A549 (cell line): ENCODE results near the gene NEBL. TPM values are rescaled to one million over a fixed set of nuclear protein-coding genes. Genes with fewer than 3 reads are reported as not detected.

Source experiments
- ATAC-seq, 2 experiments: fragments of 200-7000 bp in 1 of 2; fragments of >200 bp in 1 of 2; cut with Nextera tagmentation in 1 of 2; cut with Tn5 transposase in 1 of 2; 3 replicates each; pipeline versions ENCODE4 v1.8.0 to v1.9.1; 2018 to 2020; ENCODE audit warnings: mild to moderate bottlenecking in 1 of 2, moderate library complexity in 1 of 2
- CTCF ChIA-PET: fragments of 300-600 bp; sonication (Branson Sonifier 250); formaldehyde crosslinking; extraction: SDS; loops from one replicate; lab custom pipeline; 2021; ENCODE audit warnings: antibody characterized with exemption, inconsistent platforms; lab: Yijun Ruan, JAX
- POLR2A ChIA-PET: fragments of 350-600 bp; formaldehyde crosslinking; extraction: SDS; loops from one replicate; lab custom pipeline; 2021; ENCODE audit warnings: antibody characterized with exemption, inconsistent platforms; lab: Yijun Ruan, JAX
- DNase-seq, 2 experiments: peaks; one replicate each; pipeline versions ENCODE4 v3.0.0 to v3.0.0-alpha.2; 2011 to 2016; ENCODE audit warnings: low read depth in 1 of 2, low spot score in 1 of 2
- FAIRE-seq: peaks from 2 replicates; lab custom pipeline; 2011; peaks lifted over from hg19 to GRCh38; lab: Jason Lieb, UNC
- H3K27ac ChIP-seq, 2 experiments: fragments of >200 bp; sonication (Bioruptor Twin); formaldehyde crosslinking; 3 replicates each; pipeline ENCODE4 v1.5.1; 2016 to 2017
- H3K4me1 ChIP-seq: fragments of >200 bp; sonication (Bioruptor Twin); formaldehyde crosslinking; 3 replicates; pipeline ENCODE4 v1.6.1; 2016
- H3K4me2 ChIP-seq: fragments of >200 bp; sonication (Bioruptor Twin); formaldehyde crosslinking; 3 replicates; pipeline ENCODE4 v1.6.1; 2016
- H3K4me3 ChIP-seq: fragments of >200 bp; sonication (Bioruptor Twin); formaldehyde crosslinking; 3 replicates; pipeline ENCODE4 v1.5.1; 2016
- H3K9me3 ChIP-seq: fragments of >200 bp; sonication (Bioruptor Twin); formaldehyde crosslinking; 3 replicates; pipeline ENCODE4 v1.6.1; 2016
- CHD4 ChIP-seq: fragments of 200-600 bp; sonication (generic); IDR thresholded peaks from 2 replicates; pipeline ENCODE4 v1.6.1; 2016; ENCODE audit warnings: antibody characterized with exemption, mild to moderate bottlenecking, borderline replicate concordance
- EHF ChIP-seq: fragments of 250-450 bp; sonication (Bioruptor Pico); IDR thresholded peaks from 2 replicates; pipeline ENCODE4 v1.5.0; 2020; ENCODE audit warnings: mild to moderate bottlenecking
- EHMT2 ChIP-seq: fragments of 200-600 bp; sonication (generic); IDR thresholded peaks from 2 replicates; pipeline ENCODE4 v1.6.1; 2016; ENCODE audit warnings: antibody characterized with exemption, low read depth, mild to moderate bottlenecking, moderate library complexity
- EP300 ChIP-seq, 2 experiments: fragments of >200 bp; sonication (Bioruptor Twin); formaldehyde crosslinking; IDR thresholded peaks; 2 replicates in 1 of 2; 3 replicates in 1 of 2; pipeline ENCODE4 v1.6.1; 2016 to 2017
- HOXB5 ChIP-seq: fragments of 250-450 bp; sonication (Bioruptor Pico); IDR thresholded peaks from 2 replicates; pipeline ENCODE4 v1.5.0; 2020; ENCODE audit warnings: mild to moderate bottlenecking, moderate library complexity
- MAFK ChIP-seq: fragments of 450-650 bp; IDR thresholded peaks from 2 replicates; pipeline ENCODE4 v1.6.1; 2014; ENCODE audit not compliant: partially characterized antibody
- MYC ChIP-seq: IDR thresholded peaks from 2 replicates; pipeline ENCODE4 v1.6.1; 2012; ENCODE audit warnings: mild to moderate bottlenecking, inconsistent platforms, low read length, improper control_type of control experiment, borderline replicate concordance
- NFE2L2 ChIP-seq: fragments of 150-350 bp; conservative IDR thresholded peaks from 2 replicates; pipeline ENCODE4 v1.6.1; 2014; ENCODE audit warnings: low read length
- NPAS2 ChIP-seq: fragments of 250-450 bp; sonication (Bioruptor Pico); IDR thresholded peaks from 2 replicates; pipeline ENCODE4 v1.8.0; 2022; ENCODE audit warnings: mild to moderate bottlenecking, moderate library complexity, borderline replicate concordance
- NR3C1 ChIP-seq: fragments of >200 bp; sonication (Bioruptor Twin); formaldehyde crosslinking; IDR thresholded peaks from 3 replicates; pipeline ENCODE4 v1.6.1; 2017
- POLR2AphosphoS2 ChIP-seq: conservative IDR thresholded peaks from 2 replicates; pipeline ENCODE4 v1.6.1; 2012; ENCODE audit warnings: low read length, improper control_type of control experiment, inconsistent platforms
- RARB ChIP-seq: fragments of 250-450 bp; sonication (Bioruptor Pico); IDR thresholded peaks from 2 replicates; pipeline ENCODE4 v1.8.0; 2021; ENCODE audit warnings: mild to moderate bottlenecking, moderate library complexity
- RCOR1 ChIP-seq: fragments of 150-350 bp; IDR thresholded peaks from 2 replicates; pipeline ENCODE4 v1.6.1; 2014; ENCODE audit warnings: antibody characterized with exemption, low read length, low read depth
- RNF2 ChIP-seq: fragments of 200-600 bp; sonication (generic); IDR thresholded peaks from 2 replicates; pipeline ENCODE4 v1.6.1; 2016; ENCODE audit warnings: low read depth, mild to moderate bottlenecking, antibody characterized with exemption, moderate library complexity, borderline replicate concordance
- TP53 ChIP-seq: fragments of 250-450 bp; sonication (Bioruptor Pico); IDR thresholded peaks from 2 replicates; pipeline ENCODE4 v1.5.0; 2021; ENCODE audit warnings: mild to moderate bottlenecking, moderate library complexity
- ZC3H11A ChIP-seq: fragments of 450-650 bp; IDR thresholded peaks from 2 replicates; pipeline ENCODE4 v1.6.1; 2014; ENCODE audit warnings: antibody characterized with exemption, mild to moderate bottlenecking
- ZFP36 ChIP-seq: fragments of 450-650 bp; IDR thresholded peaks from 2 replicates; pipeline ENCODE4 v1.6.1; 2014; ENCODE audit warnings: borderline replicate concordance; ENCODE audit not compliant: partially characterized antibody
- WGBS: methylation state at CpG from one replicate; pipeline ENCODE4 v1.1.6; 2017; ENCODE audit errors: missing lambda C conversion rate; 5-methylcytosine and 5-hydroxymethylcytosine counted together
- polyA plus RNA-seq, 4 experiments: library from polyadenylated mRNA; depleted of rRNA in 3 of 4; stranded (reverse); fragments of >200 nt; fragmentation: RNase III in 1 of 4; extraction: RNeasy Plus Mini Kit Qiagen cat#74134 plus additional on column Dnase treatment in 1 of 4; gene quantifications; 2 replicates in 3 of 4; 3 replicates in 1 of 4; pipeline ENCODE4 v1.2.3, GENCODE V29; 2011 to 2017
- TF ChIP-seq, protein P1 (sequence below): fragments of >200 bp; sonication (Bioruptor Twin); formaldehyde crosslinking; IDR thresholded peaks from 3 replicates; pipeline ENCODE4 v1.5.1; 2016
- TF ChIP-seq, protein P2 (sequence below): IDR thresholded peaks from 2 replicates; pipeline ENCODE4 v1.6.1; 2012; ENCODE audit warnings: low read depth, borderline replicate concordance
- TF ChIP-seq, protein P3 (sequence below): fragments of 200-600 bp; sonication (generic); IDR thresholded peaks from 2 replicates; pipeline ENCODE4 v1.6.1; 2016; ENCODE audit warnings: antibody characterized with exemption, mild to moderate bottlenecking, moderate library complexity
- TF ChIP-seq, protein P4 (sequence below): fragments of 450-650 bp; IDR thresholded peaks from 2 replicates; pipeline ENCODE4 v1.6.1; 2014; ENCODE audit warnings: antibody characterized with exemption
- TF ChIP-seq, protein P5 (sequence below): IDR thresholded peaks from 2 replicates; pipeline ENCODE4 v1.6.1; 2012

The NEBL gene
- polyA plus RNA-seq, 2 of the 4 experiments (the other 2 are of a cell fraction): 13.0 to 33.8 TPM

DNA sequence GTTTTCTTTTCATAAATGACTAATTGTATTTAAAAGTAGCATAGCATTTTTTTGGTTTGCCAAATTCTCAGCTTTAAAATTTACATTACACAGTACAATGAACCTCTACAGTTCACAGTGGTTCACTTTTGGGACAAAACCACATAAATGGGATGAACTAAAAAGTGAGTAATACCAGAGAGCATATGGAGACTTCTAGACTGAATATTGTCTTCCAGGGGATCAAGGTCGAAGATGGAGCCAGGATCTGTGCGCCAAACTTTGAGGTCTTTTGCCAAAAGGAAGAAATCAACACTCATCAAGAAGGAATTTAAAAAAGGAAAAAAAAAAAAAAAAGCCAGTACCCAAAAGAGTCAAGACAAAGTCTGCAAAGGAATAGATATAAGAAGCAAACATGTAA, 87.5 kb downstream of the NEBL start (continued):
- TF ChIP-seq, protein P1, sequence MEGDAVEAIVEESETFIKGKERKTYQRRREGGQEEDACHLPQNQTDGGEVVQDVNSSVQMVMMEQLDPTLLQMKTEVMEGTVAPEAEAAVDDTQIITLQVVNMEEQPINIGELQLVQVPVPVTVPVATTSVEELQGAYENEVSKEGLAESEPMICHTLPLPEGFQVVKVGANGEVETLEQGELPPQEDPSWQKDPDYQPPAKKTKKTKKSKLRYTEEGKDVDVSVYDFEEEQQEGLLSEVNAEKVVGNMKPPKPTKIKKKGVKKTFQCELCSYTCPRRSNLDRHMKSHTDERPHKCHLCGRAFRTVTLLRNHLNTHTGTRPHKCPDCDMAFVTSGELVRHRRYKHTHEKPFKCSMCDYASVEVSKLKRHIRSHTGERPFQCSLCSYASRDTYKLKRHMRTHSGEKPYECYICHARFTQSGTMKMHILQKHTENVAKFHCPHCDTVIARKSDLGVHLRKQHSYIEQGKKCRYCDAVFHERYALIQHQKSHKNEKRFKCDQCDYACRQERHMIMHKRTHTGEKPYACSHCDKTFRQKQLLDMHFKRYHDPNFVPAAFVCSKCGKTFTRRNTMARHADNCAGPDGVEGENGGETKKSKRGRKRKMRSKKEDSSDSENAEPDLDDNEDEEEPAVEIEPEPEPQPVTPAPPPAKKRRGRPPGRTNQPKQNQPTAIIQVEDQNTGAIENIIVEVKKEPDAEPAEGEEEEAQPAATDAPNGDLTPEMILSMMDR: no peak

DNA sequence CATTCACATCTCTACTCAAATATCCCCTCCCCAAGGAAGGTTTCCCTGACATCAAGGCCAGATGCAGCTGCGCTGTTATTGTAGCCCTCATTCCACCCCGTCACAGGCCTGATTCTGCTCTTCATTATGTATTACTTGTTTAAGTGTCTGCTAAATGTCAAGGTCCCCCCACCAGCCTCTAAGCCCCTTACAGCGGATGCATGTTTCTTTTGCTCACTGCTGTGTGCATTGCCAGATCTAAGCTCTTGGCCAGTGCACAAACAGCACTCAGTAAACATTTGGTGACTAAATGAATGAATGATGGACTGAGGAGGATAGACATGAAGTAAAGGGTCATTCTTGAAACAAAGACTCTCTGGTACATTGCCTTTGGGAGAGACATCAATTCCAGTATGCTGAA, 90.6 kb downstream of the NEBL start:
- TF ChIP-seq RARB (CRISPR knock-in tag): no peak
- Histone ChIP-seq H3K4me2 (no peak overlapping the region), H3K27ac (no peak overlapping the region), H3K4me3 (no peak overlapping the region), H3K4me1 (no peaks in the 10 kb centered on the region), H3K9me3 (no peaks in the 10 kb centered on the region)
- 97% methylated on average over 3 of the region's 3 CpGs for WGBS
- ChIA-PET POLR2A (no interaction called here), CTCF (no interaction called here)
- FAIRE-seq (no peak), DNase-seq (no peak), ATAC-seq (no peak)

DNA sequence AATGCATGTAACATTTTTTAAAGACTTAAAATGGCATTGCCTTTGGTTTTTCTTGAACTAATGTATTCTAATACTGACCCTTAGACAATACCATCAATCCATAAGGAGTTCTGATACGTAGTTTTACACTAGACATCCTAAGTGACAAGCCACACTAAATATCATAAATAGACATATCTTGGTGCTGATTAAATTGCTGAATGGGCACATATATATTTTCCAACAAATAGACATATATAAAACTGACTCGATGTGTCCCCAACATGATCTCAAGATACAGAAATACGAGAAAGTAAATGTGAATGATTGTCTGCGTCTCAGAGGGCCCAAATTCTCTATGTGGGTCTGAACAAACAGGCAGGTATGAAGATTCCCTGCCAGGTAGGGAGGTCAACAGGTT, 99.8 kb downstream of the NEBL start:
- CTCF ChIA-PET: no interaction called here
- POLR2A ChIA-PET: no interaction called here
- FAIRE-seq: no peak

DNA sequence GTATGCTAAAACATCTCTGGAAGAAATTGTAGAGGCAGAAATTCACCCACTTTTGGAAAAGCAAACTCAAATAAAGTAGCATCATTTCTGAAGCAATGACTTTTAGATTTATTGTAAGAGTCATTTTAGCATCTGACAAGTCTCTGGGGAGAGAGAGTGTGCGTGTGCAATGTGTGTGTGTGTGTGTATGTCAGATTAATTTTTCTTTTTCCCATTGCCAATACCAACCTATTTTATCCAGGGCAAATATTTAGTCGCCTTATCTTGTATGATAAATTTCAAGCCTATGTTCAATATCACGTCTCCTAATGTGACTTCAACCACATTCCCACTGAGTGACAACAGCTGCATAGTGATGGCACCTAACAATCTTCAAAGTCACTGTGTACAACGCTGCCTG, 101.7 kb downstream of the NEBL start:
- no peak for DNase-seq

More for the DNA sequence above, 99.8 kb downstream of the NEBL start:
- no peaks in the 10 kb centered on the region for H3K4me1 ChIP-seq
- no peak for ATAC-seq
- 83% methylated on average over 4 of the region's 4 CpGs for WGBS
- H3K9me3 ChIP-seq: no peaks in the 10 kb centered on the region
- TF ChIP-seq ZC3H11A (no peak), MAFK (peak; percentile 79)
- H3K4me2 ChIP-seq: no peak overlapping the region
- H3K27ac ChIP-seq: no peak overlapping the region
- H3K4me3 ChIP-seq: no peak overlapping the region
- DNase-seq: no peak

More for the DNA sequence above, 101.7 kb downstream of the NEBL start:
- Histone ChIP-seq H3K4me3 (no peak overlapping the region), H3K27ac (no peak overlapping the region), H3K4me1 (no peaks in the 10 kb centered on the region), H3K9me3 (no peaks in the 10 kb centered on the region), H3K4me2 (no peak overlapping the region)
- ChIA-PET CTCF (no interaction called here), POLR2A (no interaction called here)
- 79% methylated on average over 4 of the region's 4 CpGs for WGBS
- no peak for ATAC-seq
- no peak for FAIRE-seq
- TF ChIP-seq, protein P2, sequence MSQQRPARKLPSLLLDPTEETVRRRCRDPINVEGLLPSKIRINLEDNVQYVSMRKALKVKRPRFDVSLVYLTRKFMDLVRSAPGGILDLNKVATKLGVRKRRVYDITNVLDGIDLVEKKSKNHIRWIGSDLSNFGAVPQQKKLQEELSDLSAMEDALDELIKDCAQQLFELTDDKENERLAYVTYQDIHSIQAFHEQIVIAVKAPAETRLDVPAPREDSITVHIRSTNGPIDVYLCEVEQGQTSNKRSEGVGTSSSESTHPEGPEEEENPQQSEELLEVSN: no peak
- TF ChIP-seq CHD4 (no peak), ZFP36 (no peak), HOXB5 (no peak), TP53 (CRISPR knock-in tag) (no peak), POLR2AphosphoS2 (no peak), RCOR1 (no peak), EHF (no peak), RNF2 (no peak), EHMT2 (no peak), NPAS2 (CRISPR knock-in tag) (no peak), NFE2L2 (no peak), NR3C1 (no peak), EP300 (IDR thresholded peaks at IDR 0.05) (no peak), MYC (no peak)
- TF ChIP-seq, protein P3, sequence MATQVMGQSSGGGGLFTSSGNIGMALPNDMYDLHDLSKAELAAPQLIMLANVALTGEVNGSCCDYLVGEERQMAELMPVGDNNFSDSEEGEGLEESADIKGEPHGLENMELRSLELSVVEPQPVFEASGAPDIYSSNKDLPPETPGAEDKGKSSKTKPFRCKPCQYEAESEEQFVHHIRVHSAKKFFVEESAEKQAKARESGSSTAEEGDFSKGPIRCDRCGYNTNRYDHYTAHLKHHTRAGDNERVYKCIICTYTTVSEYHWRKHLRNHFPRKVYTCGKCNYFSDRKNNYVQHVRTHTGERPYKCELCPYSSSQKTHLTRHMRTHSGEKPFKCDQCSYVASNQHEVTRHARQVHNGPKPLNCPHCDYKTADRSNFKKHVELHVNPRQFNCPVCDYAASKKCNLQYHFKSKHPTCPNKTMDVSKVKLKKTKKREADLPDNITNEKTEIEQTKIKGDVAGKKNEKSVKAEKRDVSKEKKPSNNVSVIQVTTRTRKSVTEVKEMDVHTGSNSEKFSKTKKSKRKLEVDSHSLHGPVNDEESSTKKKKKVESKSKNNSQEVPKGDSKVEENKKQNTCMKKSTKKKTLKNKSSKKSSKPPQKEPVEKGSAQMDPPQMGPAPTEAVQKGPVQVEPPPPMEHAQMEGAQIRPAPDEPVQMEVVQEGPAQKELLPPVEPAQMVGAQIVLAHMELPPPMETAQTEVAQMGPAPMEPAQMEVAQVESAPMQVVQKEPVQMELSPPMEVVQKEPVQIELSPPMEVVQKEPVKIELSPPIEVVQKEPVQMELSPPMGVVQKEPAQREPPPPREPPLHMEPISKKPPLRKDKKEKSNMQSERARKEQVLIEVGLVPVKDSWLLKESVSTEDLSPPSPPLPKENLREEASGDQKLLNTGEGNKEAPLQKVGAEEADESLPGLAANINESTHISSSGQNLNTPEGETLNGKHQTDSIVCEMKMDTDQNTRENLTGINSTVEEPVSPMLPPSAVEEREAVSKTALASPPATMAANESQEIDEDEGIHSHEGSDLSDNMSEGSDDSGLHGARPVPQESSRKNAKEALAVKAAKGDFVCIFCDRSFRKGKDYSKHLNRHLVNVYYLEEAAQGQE: no peak
- TF ChIP-seq, protein P4, sequence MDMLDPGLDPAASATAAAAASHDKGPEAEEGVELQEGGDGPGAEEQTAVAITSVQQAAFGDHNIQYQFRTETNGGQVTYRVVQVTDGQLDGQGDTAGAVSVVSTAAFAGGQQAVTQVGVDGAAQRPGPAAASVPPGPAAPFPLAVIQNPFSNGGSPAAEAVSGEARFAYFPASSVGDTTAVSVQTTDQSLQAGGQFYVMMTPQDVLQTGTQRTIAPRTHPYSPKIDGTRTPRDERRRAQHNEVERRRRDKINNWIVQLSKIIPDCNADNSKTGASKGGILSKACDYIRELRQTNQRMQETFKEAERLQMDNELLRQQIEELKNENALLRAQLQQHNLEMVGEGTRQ: no peak
- TF ChIP-seq, protein P5, sequence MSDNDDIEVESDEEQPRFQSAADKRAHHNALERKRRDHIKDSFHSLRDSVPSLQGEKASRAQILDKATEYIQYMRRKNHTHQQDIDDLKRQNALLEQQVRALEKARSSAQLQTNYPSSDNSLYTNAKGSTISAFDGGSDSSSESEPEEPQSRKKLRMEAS: no peak
